ENCODE data around the gene ZNF141.

- TF ChIP-seq, protein P1, sequence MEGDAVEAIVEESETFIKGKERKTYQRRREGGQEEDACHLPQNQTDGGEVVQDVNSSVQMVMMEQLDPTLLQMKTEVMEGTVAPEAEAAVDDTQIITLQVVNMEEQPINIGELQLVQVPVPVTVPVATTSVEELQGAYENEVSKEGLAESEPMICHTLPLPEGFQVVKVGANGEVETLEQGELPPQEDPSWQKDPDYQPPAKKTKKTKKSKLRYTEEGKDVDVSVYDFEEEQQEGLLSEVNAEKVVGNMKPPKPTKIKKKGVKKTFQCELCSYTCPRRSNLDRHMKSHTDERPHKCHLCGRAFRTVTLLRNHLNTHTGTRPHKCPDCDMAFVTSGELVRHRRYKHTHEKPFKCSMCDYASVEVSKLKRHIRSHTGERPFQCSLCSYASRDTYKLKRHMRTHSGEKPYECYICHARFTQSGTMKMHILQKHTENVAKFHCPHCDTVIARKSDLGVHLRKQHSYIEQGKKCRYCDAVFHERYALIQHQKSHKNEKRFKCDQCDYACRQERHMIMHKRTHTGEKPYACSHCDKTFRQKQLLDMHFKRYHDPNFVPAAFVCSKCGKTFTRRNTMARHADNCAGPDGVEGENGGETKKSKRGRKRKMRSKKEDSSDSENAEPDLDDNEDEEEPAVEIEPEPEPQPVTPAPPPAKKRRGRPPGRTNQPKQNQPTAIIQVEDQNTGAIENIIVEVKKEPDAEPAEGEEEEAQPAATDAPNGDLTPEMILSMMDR (IDR thresholded peaks at IDR 0.05), result no peak
- TF ChIP-seq POLR2A (IDR thresholded peaks at IDR 0.05), result peak in 1 of 2 donors; percentile 44
These were observed 1.3 kb upstream of the ZNF141 start for GRCh38 chr4:336099-336892.

Measured in heart left ventricle (tissue), 13 donors.